ENCODE results near the gene CISTR.
"Not testable (repeated sequence)": the region's sequence is repeated elsewhere in the genome, so short reads cannot be mapped to it uniquely, and the experiment has no call there.

GRCh38 chr12:53779679-53780078 is 27.9 kb upstream of the CISTR start:
- not testable (repeated sequence) for TF ChIP-seq CTCF (conservative IDR thresholded peaks at IDR 0.05; ENCODE audit: low read depth, low read length); EZH2 (IDR thresholded peaks at IDR 0.05; ENCODE audit: borderline replicate concordance, low read depth, low read length, poor library complexity, severe bottlenecking)

Data from A673 (cell line).